Left lobe of liver (tissue), 2 donors: ENCODE measurements around the gene HAGH. TPM values are rescaled to one million over a fixed set of nuclear protein-coding genes. Genes with fewer than 3 reads are reported as not detected.

ENCODE experiments used
- ATAC-seq: fragments of 200-7000 bp; cut with Tn5 transposase; one replicate; pipeline ENCODE4 v1.9.1; 2020; ENCODE audit warnings: mild to moderate bottlenecking, moderate library complexity
- DNase-seq: peaks from one replicate; pipeline ENCODE4 v3.0.0-alpha.2; 2020; ENCODE audit warnings: low spot score
- total RNA-seq: library from RNA; stranded (reverse); gene quantifications from one replicate; pipeline ENCODE4 v1.2.1, GENCODE V29; 2021
- donor health status: DM: no; HTN: no; CAD: no; lungs with moderate emphysema.
- donor health status: DM: no; HTN: yes; CAD: no.

HAGH gene
- total RNA-seq, 1 donor from 2014 or later = 176 TPM

DNA sequence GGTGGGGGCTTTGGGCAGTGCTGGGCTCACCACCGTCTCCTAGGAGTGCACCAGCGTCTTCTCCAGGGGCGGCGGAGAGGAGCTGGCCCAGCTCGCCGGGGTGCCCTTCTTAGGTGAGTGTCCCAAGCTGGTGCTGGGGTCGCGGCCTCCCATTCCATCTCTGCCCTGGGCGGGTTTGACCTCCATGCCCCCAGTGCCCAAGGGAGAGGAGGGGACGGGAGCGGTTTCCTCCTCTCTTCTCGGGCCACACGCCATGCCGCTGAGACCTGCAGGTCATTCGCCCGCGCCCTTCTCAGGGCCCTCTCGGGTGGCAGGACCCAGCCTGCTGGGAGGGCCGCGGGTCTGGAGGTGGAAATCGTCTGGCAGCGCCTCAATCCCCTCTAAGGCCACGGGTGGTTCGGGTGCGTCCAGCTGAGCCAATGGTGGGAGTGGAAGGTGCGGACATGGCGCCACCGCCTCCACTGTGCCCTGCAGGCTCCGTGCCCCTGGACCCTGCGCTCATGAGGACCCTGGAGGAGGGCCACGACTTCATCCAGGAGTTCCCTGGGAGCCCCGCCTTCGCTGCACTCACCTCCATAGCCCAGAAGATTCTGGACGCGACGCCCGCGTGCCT is 38.4 kb downstream of the HAGH start:
- ATAC-seq (no peak), DNase-seq (peak; percentile 44)

DNA sequence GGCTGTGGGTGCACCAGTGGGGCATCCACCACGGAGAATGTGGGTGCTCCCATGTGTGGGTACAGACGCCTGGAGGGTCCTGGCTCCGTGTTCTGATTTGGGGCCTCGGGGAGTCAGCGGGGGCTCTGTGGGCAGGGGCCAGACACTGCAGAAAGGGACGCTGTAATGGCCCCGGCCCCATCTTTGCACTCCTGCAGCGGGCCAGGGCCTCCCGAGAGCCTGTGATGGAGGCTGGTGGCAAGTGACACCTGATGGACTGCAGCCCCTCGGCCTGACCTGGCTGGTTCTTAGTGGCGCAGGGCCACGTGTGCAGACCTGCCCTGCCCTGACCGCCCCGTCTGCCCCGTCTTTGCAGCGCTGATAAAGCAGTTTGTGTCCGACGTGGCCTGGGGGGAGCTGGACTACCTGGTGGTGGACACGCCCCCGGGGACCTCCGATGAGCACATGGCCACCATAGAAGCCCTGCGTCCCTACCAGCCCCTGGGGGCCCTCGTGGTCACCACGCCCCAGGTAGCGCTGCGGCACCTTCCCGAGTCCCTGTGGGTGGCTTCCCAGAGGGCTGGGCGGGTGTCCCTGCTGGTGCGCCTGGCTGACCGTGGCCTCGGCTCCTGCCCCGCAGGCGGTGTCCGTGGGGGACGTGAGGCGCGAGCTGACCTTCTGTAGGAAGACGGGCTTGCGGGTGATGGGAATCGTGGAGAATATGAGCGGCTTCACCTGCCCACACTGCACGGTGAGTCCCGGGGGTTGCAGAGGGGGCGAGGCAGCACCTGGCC is 39.1 kb downstream of the HAGH start:
- DNase-seq (no peak), ATAC-seq (no peak)

DNA sequence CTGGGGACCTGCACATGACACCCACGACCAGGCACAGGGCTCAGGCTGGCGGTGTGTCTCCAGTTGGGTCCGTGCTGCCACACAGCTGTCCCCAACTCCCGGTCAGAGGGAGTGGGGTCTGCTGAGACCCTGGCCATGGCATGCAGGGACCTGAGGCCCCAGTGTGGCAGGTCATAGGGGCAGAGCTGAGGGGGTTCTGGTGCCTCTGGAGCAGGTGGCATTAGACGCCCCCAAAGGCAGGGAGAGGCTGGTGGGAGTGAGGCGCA is 39.6 kb downstream of the HAGH start:
- ATAC-seq = no peak
- DNase-seq = no peak

DNA sequence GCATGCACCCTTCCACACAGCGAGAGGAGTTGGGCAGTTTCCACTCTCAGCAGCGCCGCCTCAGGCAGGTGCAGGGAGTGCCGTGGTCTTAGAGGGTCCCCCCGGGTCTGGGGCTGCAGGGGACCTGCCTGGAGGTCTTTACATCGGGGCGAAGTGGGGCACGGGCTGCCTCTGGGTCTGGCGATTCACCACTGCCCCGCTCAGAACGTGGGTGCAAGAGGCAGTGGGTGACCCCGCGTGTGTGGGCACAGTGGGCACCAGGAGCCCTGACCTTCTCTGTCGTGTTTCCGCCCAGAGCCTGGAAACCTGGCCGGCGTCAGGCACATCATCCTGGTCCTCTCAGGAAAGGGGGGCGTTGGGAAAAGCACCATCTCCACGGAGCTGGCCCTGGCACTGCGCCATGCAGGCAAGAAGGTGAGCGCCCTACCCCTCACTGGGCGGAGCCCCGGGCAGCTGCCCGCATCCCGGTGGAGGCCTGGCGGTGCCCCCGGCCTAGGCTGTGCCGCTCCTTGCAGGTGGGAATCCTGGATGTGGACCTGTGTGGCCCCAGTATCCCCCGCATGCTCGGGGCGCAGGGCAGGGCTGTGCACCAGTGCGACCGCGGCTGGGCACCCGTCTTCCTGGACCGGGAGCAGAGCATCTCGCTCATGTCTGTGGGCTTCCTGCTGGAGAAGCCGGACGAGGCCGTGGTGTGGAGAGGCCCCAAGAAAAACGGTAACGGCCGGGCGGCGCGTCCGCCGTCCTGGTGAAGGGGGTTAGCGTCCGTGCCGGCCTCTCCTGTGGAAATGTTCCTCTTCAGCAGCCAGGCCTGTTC is 40.2 kb downstream of the HAGH start:
- ATAC-seq (no peak), DNase-seq (no peak)

DNA sequence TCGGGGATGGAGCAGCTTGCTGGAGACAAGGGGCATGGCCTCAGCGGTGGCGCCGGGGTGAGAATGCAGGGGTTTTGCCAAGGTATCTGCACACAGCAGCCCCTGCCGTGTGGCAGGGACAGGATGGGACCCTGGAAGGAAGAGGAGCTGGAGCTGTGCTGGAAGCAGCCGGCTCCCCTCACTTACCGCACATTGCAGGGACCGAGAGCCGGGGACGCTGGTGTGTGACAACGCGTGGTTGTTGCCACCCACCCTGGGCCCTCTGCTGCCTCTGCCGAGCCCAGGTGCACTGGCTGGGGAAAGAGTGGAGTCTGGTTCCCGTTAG is 40.8 kb downstream of the HAGH start:
- no peak for DNase-seq
- ATAC-seq = no peak

DNA sequence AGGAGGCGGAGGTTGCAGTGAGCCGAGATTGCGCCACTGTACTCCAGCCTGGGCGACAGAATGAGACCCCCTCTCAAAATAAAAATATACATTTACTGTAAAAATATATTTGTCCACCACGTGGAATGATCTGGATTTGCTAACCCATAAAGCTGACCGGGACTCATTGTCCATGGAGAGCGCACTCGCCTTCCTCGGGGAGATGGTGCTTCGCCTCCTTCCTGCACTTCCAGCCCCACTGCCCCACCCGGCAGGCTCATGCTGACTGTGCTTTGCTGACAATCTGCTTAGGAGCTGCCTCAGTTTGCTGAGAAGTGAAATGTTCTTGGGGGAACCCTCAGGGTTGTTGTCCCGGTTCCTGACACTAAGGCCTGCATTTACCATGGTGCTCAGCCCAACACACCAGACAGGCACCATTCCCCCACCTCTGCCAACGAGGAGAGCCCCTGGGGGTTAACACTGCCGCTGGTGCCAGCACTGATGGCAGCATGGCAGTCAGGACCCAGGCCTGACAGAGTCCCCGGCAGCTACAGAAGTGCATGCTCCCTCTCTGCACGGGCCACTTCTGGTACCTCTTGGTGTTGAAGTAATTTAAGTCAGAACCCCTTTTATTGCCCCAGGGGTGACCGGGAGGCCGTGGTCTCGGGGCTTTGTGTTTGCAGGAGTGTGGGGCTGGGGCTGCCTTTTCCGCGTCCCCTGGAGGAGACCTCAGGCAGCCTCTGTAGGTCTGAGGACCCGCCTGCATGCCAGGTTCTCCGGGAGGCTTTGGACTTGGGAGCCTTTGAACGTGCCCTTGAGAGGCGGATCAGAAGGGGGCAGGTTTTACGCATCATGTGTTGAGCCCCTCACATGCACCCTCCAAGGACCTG is 41.4 kb downstream of the HAGH start:
- DNase-seq (no peak), ATAC-seq (no peak)

DNA sequence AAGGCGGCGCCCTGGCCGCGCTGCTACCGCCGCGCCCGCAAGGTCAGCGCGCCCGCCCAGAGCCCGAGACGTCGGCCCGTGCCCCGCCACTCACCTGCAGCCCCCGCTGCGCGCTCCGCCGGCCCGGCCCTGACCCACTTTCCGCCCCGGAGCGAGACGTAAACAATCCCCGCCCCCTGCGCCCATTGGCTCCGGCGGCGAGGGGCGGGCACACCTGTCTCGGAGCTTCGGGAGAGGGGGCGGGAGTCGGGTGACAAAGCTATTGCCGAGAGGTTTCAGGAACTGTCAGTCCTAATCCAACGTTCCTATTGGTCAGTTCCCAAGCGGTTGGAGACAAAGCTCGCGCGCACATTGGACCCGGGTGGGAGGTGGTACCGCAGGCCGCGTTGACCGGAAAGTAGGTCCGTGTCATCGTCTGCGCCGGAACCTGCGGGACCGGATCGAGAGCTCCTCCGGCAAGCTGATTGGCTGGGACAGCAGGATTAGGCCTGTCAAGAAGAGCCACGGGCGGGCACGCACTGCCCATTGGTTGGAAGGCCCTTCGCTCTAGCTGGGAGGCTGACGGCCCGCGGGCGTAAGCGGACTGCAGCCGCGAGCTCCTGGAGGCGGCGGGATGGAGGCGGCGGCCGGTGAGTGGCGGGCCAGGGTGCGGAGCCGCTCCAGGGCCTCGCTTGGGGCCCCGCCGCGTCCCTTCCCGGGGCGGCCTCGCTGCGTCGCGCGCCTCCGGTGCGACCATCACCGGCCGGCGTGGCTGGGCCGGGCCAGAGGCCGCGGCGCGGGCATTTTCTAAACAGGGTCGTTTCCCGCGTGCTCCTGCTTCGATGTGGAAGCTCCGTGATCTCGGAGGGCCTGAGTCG is 44.0 kb downstream of the HAGH start, which contains the start of the genes NUBP2 and SPSB3:
NUBP2 (plus strand) TSS at position 553 of the 857 bp plus-strand sequence; CDS start at position 614, 61 bp downstream.
SPSB3 (minus strand) TSS at position 164 of the 857 bp plus-strand sequence. CDS start 1,088 bp downstream, outside the sequence.
- ATAC-seq (peak; percentile 77), DNase-seq (peak; percentile 100)

DNA sequence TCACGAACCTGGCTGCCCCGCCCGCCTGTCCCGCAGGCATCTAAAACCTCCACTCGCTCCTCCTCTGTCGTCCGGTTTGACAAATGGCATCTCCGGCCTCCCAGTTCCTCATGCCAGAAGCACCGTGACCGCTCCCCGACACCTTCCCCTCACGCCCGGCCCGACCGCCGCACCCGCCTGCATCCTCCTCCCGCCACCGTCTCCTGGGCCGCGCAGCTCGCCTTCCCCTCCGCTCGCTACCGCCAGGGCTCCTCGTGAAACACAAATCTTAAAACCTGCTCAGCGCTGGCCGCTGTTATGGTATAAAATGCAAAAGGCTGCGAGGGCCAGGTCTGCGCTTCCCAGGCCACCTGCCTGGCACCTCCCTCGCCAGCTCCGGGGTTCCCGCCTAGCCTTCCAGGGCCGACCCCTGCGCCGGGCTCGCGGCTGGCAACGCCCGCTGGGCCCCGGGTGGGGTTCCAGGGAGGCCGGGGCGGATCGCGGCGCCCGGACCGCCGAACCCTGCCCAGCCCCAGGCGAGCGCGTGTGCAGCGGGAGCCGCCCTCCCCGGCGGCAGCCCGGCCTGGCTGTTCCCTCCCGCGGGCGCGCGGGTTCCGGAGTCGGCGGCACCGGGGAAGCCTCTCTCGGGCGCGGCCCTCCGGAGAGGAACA is 44.7 kb downstream of the HAGH start:
- ATAC-seq = peak; percentile 18
- DNase-seq = no peak

DNA sequence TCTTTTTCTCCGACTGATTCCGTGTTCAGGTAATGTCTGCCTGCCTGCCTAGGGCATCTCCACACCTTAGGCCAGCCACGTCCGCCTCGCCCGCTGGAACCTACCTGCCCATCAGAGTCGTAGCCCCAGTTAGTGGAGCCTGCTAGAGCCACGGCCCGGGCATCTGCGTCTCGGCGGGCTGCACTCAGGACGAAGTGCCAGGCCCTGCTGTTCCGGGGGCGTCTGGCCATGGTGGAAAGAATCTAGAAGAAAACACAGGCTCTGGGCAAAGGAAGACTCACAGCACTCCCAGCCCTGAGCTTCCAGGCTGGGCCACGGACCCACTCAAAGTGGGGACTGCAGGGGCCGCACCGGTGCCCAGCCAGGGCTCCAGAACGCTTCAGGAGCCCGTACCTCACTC is 45.4 kb downstream of the HAGH start:
- no peak for DNase-seq
- no peak for ATAC-seq

DNA sequence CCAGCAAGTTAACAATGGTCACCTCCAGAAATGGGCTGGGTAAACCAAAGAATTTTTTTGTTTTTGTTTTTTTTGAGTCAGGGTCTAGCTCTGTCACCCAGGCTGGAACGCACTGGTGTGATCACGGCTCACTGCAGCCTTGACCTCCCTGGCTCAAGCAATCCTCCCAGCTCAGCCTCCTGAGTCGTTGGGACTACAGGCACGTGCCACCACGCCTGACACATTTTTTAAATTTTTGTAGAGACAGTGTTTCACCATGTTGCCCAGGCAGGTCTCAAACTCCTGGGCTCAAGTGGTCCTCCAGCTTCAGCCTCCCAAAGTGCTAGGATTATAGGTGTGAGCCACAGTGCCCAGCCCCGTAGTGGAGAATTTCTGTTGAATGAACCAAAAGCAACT is 46.0 kb downstream of the HAGH start:
- ATAC-seq (no peak), DNase-seq (no peak)

DNA sequence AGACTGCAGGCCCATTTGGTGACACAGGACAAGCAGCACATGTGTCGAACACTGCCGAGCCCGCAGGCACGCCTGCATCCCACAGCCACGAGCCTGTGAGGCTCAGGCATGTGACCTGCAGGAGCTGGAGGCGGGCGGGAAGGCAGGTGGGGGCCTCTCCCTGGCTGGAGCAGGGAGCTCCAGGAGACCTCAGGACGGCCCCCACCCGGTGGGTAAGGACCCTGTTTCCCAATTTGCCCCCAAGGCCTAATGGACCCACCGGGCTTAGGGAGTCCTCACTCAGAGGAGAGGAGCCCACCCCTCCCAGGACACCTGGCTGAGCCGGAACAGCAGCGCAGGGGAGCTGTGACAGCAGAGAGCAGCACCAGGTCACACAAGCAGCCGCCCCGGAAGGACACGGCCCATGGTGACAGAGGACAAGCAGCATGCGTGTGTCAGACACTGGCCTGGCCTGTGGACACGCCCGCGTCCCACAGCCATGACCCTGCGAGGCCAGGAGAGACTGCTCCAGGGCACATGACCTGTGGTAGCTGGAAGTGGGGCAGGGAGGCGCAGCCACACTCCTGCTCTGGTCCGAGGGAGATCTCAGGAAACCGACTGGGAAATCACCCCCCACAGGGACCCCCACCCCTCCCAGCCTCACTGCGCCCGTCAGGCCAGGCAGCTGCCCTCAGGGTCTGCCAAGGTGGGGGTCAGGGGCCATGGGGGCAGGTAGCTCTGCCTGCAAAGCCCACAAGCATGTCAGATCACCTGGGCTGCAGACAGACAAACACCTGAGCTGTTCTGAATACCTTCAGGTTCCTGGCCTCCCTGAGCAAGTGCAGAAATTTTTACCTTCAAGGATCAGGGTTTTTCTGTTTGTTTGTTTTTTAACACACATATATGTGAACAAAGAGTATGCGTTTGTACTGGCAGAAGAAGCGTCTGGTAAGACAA is 46.6 kb downstream of the HAGH start:
- ATAC-seq = peak; percentile 60
- peak; percentile 91 for DNase-seq

DNA sequence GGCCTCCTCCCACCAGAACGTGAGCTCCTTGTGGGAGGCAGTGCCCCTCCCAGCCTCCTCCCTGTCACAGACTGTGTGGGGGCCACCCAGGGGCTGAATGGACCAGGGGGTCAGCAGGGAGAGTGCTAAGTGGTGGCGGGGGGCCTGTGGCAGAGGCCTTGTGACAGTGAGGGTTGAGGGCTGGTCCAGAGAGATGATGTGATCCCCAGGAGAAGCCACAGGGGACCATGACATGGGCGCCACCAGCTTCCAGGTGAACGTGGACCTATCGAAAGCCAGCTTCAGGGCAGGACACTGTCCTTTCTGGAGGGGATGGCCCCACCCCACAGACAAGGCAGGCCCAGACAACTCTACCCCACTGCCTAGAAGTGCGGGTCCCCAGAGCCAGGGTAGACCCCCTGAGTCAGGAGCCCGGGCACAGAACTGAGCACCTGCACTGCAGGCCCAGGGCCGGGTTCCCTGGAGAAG is 47.4 kb downstream of the HAGH start:
- ATAC-seq (no peak), DNase-seq (no peak)

DNA sequence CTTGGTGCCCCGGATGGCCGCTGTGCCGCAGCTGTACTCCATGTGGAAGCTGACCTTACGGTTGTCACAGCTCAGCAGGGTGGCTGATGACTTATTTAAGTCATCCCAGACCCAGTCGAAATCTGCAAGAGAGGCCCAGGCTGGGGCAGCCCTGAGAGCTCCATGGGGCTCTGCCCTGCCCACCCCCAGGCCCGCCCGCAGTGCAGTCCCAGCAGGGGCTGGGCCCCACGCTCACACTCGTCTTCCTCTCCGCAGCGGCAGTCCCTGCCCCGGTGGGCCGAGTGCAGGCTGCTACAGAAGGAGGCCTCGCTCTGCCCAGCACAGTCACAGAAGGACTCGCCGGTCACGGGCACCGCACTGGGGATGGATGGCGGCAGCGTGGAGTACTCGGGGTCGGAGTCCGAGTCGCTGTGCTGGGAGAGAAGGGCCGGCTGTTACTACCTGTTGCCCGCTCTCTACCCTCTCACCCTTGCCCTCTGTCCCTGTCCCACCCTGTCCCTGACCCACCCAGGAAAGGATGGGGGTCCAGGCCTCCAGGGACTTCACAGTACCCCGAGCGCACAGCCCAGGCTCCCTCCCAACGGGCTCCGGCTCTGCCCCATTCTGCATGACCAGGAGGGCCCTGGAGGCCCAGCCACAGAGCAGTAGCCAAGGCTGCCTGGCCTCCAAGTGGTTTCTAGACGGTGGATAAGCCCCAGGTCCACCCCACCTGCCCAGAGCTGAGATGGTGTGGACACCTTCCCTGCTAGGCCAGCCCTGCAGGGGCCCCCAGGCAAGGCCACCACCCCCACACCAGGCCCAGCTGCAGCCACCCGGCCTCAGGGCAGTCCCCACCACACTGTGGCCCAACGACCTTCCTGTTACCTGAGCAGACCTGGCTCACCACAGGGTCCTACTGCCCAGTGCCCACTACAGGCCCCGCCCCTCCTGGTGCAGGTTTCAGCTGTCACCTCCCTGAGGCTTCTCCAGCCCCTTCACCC is 48.1 kb downstream of the HAGH start:
- DNase-seq (no peak), ATAC-seq (no peak)

DNA sequence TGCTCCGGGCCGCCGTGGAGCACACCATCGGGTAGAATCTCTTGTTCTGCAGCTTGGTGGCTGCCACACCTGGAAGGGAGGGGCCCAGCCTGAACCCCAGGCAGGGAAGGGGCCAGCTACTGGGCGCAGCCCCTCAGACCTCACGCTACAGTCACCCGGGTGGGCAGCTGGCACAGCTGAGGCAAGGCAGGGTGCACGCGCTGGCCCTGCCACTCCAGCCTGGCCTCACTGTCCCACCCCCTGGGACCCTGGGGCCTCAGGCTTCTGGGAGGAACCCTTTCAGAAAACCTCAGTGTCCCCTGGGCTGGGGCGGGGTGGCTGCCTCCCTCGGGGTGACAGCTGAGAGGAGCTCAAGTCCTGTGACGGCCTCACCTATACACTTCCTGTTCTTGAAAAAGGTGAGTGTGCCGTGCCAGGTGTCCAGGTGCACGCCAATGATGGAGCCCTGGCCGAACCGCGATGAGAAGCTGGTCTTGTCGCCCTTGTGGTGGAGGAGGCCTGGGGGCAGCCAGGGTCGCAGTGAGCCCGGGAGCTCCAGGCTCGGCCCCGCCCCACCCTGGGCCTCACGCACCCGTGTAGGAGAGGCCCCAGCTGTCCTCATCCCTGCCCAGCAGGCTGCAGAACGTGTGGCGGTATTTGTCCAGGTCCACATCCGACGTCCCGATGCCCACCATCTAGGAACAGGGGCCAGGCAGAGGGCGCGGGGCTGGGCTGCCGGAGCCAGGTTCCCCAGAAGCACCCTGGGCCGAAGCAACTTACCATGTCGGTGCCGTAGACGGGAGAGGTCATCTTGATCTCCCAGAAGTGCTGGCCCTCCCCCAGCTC is 49.0 kb downstream of the HAGH start:
- DNase-seq (no peak), ATAC-seq (no peak)

DNA sequence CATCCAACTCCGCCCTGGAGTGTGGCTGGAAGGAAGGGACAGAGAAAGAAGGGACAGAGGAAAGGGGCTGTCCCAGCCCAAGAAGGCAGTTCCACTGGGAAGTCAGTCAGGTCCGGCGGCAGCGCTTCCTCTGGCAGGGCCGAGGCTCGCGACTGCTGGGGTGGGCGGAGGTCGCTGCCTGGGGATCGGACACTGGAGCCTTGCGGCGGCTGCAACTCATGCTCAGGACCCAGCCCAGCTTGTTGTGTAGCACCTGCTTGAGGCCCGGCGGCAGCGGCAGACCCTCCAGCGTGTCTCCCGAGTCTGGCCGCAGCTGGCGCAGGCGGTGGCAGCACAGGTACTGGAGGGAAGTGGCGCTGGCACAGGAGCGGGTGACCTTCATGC is 49.6 kb downstream of the HAGH start:
- DNase-seq (no peak), ATAC-seq (no peak)

DNA sequence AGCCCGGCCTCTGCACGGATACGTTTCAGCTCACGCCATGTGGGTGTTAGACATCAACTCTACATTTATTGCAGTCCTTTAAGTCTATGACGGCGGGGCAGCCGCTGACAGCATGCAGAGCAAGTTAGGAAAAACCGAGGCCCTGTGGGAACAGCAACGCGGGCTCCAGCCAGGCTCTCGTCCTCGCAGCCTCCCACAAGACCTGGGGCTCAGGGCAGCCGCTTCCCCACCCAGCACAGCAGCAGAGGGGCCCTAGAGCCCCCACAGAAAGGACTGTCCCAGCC is 50.0 kb downstream of the HAGH start:
- ATAC-seq (no peak), DNase-seq (no peak)
